Aorta (tissue), 5 donors: ENCODE results near the gene SLC35F1. TPM values are rescaled to one million over a fixed set of nuclear protein-coding genes. Genes with fewer than 3 reads are reported as not detected.

Experiments
- ATAC-seq: fragments of 200-7000 bp; cut with Tn5 transposase; one replicate; pipeline ENCODE4 v1.9.1; 2022; ENCODE audit warnings: moderate library complexity; ENCODE audit not compliant: low FRiP score
- DNase-seq, 2 donors: peaks; one replicate each; pipeline ENCODE4 v3.0.0-alpha.2; 2020
- H3K27ac ChIP-seq, 2 donors: one replicate each; pipeline ENCODE4 v1.5.1; 2013; ENCODE audit warnings: low read length in 2 of 2, mild to moderate bottlenecking in 2 of 2, moderate library complexity in 2 of 2, control low read depth in 1 of 2, inconsistent platforms in 1 of 2, low read depth in 1 of 2
- H3K27me3 ChIP-seq, 2 donors: one replicate each; pipeline ENCODE4 v1.6.1; 2013; ENCODE audit warnings: control low read depth in 1 of 2, low read length in 1 of 2, mild to moderate bottlenecking in 1 of 2, moderate library complexity in 1 of 2; ENCODE audit not compliant: insufficient read depth in 2 of 2, control insufficient read depth in 1 of 2
- H3K36me3 ChIP-seq, 2 donors: one replicate each; pipeline ENCODE4 v1.6.1; 2013; ENCODE audit warnings: control low read depth in 1 of 2, low read length in 1 of 2, mild to moderate bottlenecking in 1 of 2; ENCODE audit not compliant: insufficient read depth in 2 of 2, control insufficient read depth in 1 of 2
- H3K4me1 ChIP-seq, 2 donors: one replicate each; pipeline ENCODE4 v1.6.1; 2013; ENCODE audit warnings: low read length in 2 of 2, control low read depth in 1 of 2, mild to moderate bottlenecking in 1 of 2, moderate library complexity in 1 of 2; ENCODE audit not compliant: insufficient read depth in 2 of 2, control insufficient read depth in 1 of 2
- H3K4me3 ChIP-seq, 2 donors: one replicate each; pipeline ENCODE4 v1.5.1; 2013; ENCODE audit warnings: low read length in 2 of 2, control low read depth in 1 of 2, mild to moderate bottlenecking in 1 of 2
- H3K9me3 ChIP-seq: one replicate; pipeline ENCODE4 v1.6.1; 2013; ENCODE audit warnings: mild to moderate bottlenecking, low read length; ENCODE audit not compliant: control insufficient read depth
- WGBS, 2 donors: extraction: QIAGEN DNeasy Blood & Tissue Kit; methylation state at CpG; one replicate each; pipeline ENCODE4 v1.1.7; 2013; 5-methylcytosine and 5-hydroxymethylcytosine counted together
- intact Hi-C, 2 donors: fragments of 100-400 bp; cut with DNase I; formaldehyde crosslinking; loops; one replicate each; pipeline versions ENCODE4 v1.14.2 to v1.15.0; 2022
- polyA plus RNA-seq, 2 donors: library from polyadenylated mRNA; stranded (reverse); fragments of 200-250 nt; gene quantifications; one replicate each; pipeline ENCODE4 v1.2.3, GENCODE V29; 2013
- total RNA-seq, 2 donors: library from RNA; stranded (reverse); fragmentation: NEBNext Ultra II Directional; extraction: Animal tissue kit (Norgen Biotek cat#: 25700); gene quantifications; one replicate each; pipeline ENCODE4 v1.2.1, GENCODE V29; 2021
- donor health status: healthy with polysubstance abuse.
- donor health status: Bipolar disorder and iron deficiency.
- donor health status: DM: no; HTN: no; CAD: no.
- donor health status: DM: no; HTN: no; CAD: no.
- donor health status: DM: yes; HTN: yes; CAD: no.

SLC35F1 gene
- total and polyA plus RNA-seq, 4 donors, result 0.59 to 1.9 (median 1.2) TPM

GRCh38 chr6:118054082-118054481, 147.0 kb downstream of the SLC35F1 start:
- intact Hi-C loops, result no loop called here
- H3K9me3 ChIP-seq, result no peaks in the 10 kb centered on the region
- WGBS, 2 donors, result 47 to 67% methylated on average over 1 of the region's 1 CpG
- H3K27ac ChIP-seq, result no peak overlapping the region
- no peaks in the 10 kb centered on the region for H3K27me3 ChIP-seq
- no peak for DNase-seq
- no peaks in the 10 kb centered on the region for H3K4me1 ChIP-seq
- H3K4me3 ChIP-seq, result no peak overlapping the region
- no peaks in the 10 kb centered on the region for H3K36me3 ChIP-seq
- ATAC-seq, result no peak

- WGBS, 2 donors, result 85 to 87% methylated on average over 8 of the region's 8 CpGs
- H3K9me3 ChIP-seq, result peaks cover 2% of the 10 kb centered on the region
- ATAC-seq, result no peak
Measured at GRCh38 chr6:118061666-118062065, 154.6 kb downstream of the SLC35F1 start.

GRCh38 chr6:118080547-118080946, 173.5 kb downstream of the SLC35F1 start:
- Histone ChIP-seq H3K4me1 (no peaks in the 10 kb centered on the region), H3K36me3 (no peaks in the 10 kb centered on the region), H3K9me3 (no peaks in the 10 kb centered on the region), H3K27me3 (no peaks in the 10 kb centered on the region), H3K4me3 (no peak overlapping the region), H3K27ac (no peak overlapping the region)
- 35 to 36% methylated on average over 2 of the region's 2 CpGs for WGBS, 2 donors
- DNase-seq (no peak), ATAC-seq (no peak)
- intact Hi-C loops, result no loop called here

More at GRCh38 chr6:118061666-118062065, 154.6 kb downstream of the SLC35F1 start:
- no peak for DNase-seq
- Histone ChIP-seq H3K27ac (no peak overlapping the region), H3K4me3 (no peak overlapping the region), H3K4me1 (no peaks in the 10 kb centered on the region), H3K36me3 (no peaks in the 10 kb centered on the region), H3K27me3 (no peaks in the 10 kb centered on the region)
- intact Hi-C loops, result no loop called here

GRCh38 chr6:118083711-118084110, 176.6 kb downstream of the SLC35F1 start:
- no peak for ATAC-seq

GRCh38 chr6:118085665-118086064, 178.6 kb downstream of the SLC35F1 start:
- H3K4me1 ChIP-seq, result no peaks in the 10 kb centered on the region
- no peak for DNase-seq
- no peaks in the 10 kb centered on the region for H3K36me3 ChIP-seq
- intact Hi-C loops, result no loop called here
- 60 to 64% methylated on average over 2 of the region's 2 CpGs for WGBS, 2 donors
- no peak overlapping the region for H3K27ac ChIP-seq
- no peak for ATAC-seq
- H3K27me3 ChIP-seq, result peaks cover 0 to 2% of the 10 kb centered on the region in 2 donors
- H3K9me3 ChIP-seq, result peaks cover under 1% of the 10 kb centered on the region
- H3K4me3 ChIP-seq, result no peak overlapping the region

More at GRCh38 chr6:118083711-118084110, 176.6 kb downstream of the SLC35F1 start:
- no peak overlapping the region for H3K4me3 ChIP-seq
- DNase-seq, result no peak
- H3K27ac ChIP-seq, result no peak overlapping the region
- WGBS, 2 donors, result 77 to 79% methylated on average over 2 of the region's 2 CpGs
- H3K36me3 ChIP-seq, result no peaks in the 10 kb centered on the region
- no peaks in the 10 kb centered on the region for H3K9me3 ChIP-seq
- intact Hi-C loops, result no loop called here
- no peaks in the 10 kb centered on the region for H3K4me1 ChIP-seq
- peaks cover 0 to 2% of the 10 kb centered on the region in 2 donors for H3K27me3 ChIP-seq

- H3K36me3 ChIP-seq, result no peaks in the 10 kb centered on the region
- H3K4me3 ChIP-seq, result no peak overlapping the region
- ATAC-seq (no peak), DNase-seq (no peak)
- peaks cover 0 to 2% of the 10 kb centered on the region in 2 donors for H3K27me3 ChIP-seq
- intact Hi-C loops, result no loop called here
- 70 to 72% methylated on average over 2 of the region's 2 CpGs for WGBS, 2 donors
- no peaks in the 10 kb centered on the region for H3K4me1 ChIP-seq
- H3K27ac ChIP-seq, result no peak overlapping the region
- peaks cover 1% of the 10 kb centered on the region for H3K9me3 ChIP-seq
Measured at GRCh38 chr6:118086159-118086558, 179.1 kb downstream of the SLC35F1 start.

GRCh38 chr6:118092086-118092485, 185.0 kb downstream of the SLC35F1 start:
- Histone ChIP-seq H3K4me1 (no peaks in the 10 kb centered on the region), H3K4me3 (no peak overlapping the region), H3K36me3 (no peaks in the 10 kb centered on the region), H3K27me3 (peaks cover 0 to 2% of the 10 kb centered on the region in 2 donors), H3K27ac (no peak overlapping the region), H3K9me3 (peaks cover 1% of the 10 kb centered on the region)
- intact Hi-C loops, result no loop called here
- no peak for DNase-seq
- ATAC-seq, result no peak

GRCh38 chr6:118097576-118097975, 190.5 kb downstream of the SLC35F1 start:
- WGBS, 2 donors, result 69 to 78% methylated on average over 3 of the region's 3 CpGs
- H3K4me1 ChIP-seq, result no peaks in the 10 kb centered on the region
- H3K27ac ChIP-seq, result no peak overlapping the region
- H3K36me3 ChIP-seq, result no peaks in the 10 kb centered on the region
- no peak for DNase-seq
- peaks cover 6% of the 10 kb centered on the region for H3K9me3 ChIP-seq
- intact Hi-C loops, result no loop called here
- no peaks in the 10 kb centered on the region for H3K27me3 ChIP-seq
- no peak overlapping the region for H3K4me3 ChIP-seq
- ATAC-seq, result no peak

- WGBS, 2 donors, result 42 to 46% methylated on average over 2 of the region's 2 CpGs
- intact Hi-C loops, result no loop called here
- DNase-seq (no peak), ATAC-seq (no peak)
- Histone ChIP-seq H3K36me3 (no peaks in the 10 kb centered on the region), H3K4me3 (no peak overlapping the region), H3K27me3 (no peaks in the 10 kb centered on the region), H3K4me1 (no peaks in the 10 kb centered on the region), H3K9me3 (peaks cover 6% of the 10 kb centered on the region), H3K27ac (no peak overlapping the region)
Measured at GRCh38 chr6:118100717-118101116, 193.7 kb downstream of the SLC35F1 start.
